Calu3 (cell line): ENCODE results near the gene PCK1. TPM values are rescaled to one million over a fixed set of nuclear protein-coding genes. Genes with fewer than 3 reads are reported as not detected.

Experiments used
- BruUV-seq: library from RNA; stranded (reverse); fragments of 400-500 nt; replicated peaks from 2 replicates; lab custom pipeline; 2021; lab: Mats Ljungman, UMichigan
- CTCF ChIA-PET: fragments of 300-600 bp; sonication (Branson Sonifier 250); formaldehyde crosslinking; loops from one replicate; lab custom pipeline; 2022; ENCODE audit warnings: antibody characterized with exemption; lab: Charles Lee
- DNase-seq: peaks from one replicate; pipeline ENCODE4 v3.0.0; 2022
- H3K27ac Mint-ChIP-seq: one replicate; pipeline ENCODE4 v1.8.0; 2022; ENCODE audit warnings: mixed read lengths; ENCODE audit not compliant: unreplicated experiment
- H3K27me3 Mint-ChIP-seq: one replicate; pipeline ENCODE4 v1.8.0; 2022; ENCODE audit warnings: mixed read lengths; ENCODE audit not compliant: unreplicated experiment
- H3K36me3 Mint-ChIP-seq: one replicate; pipeline ENCODE4 v1.8.0; 2022; ENCODE audit warnings: mild to moderate bottlenecking, moderate library complexity, mixed read lengths; ENCODE audit not compliant: insufficient read depth, unreplicated experiment
- H3K4me1 Mint-ChIP-seq: one replicate; pipeline ENCODE4 v1.8.0; 2022; ENCODE audit warnings: mild to moderate bottlenecking, low read depth, mixed read lengths; ENCODE audit not compliant: unreplicated experiment
- H3K4me3 Mint-ChIP-seq: one replicate; pipeline ENCODE4 v1.8.0; 2022; ENCODE audit warnings: mild to moderate bottlenecking, low read depth, moderate library complexity, mixed read lengths; ENCODE audit not compliant: unreplicated experiment
- H3K9me3 Mint-ChIP-seq: one replicate; pipeline ENCODE4 v1.8.0; 2022; ENCODE audit warnings: low read depth, mixed read lengths; ENCODE audit not compliant: unreplicated experiment
- CTCF ChIP-seq: fragments of 200-600 bp; IDR thresholded peaks from one replicate; pipeline ENCODE4 v1.8.0; 2022; ENCODE audit warnings: antibody characterized with exemption; ENCODE audit not compliant: unreplicated experiment
- intact Hi-C: fragments of 100-400 bp; cut with micrococcal nuclease; formaldehyde crosslinking; loops from one replicate; pipeline ENCODE4 v1.10.0; 2022; ENCODE audit not compliant: unreplicated experiment
- total RNA-seq: library from RNA; stranded (reverse); gene quantifications from 2 replicates; pipeline ENCODE4 v1.2.3, GENCODE V29; 2022

PCK1 gene
- total RNA-seq, 1 experiment from 2014 or later, result 0.19 TPM

GRCh38 chr20:57585466-57586213, 24.7 kb downstream of the PCK1 start:
- Mint-ChIP-seq H3K27me3 (peaks cover 80% of the 10 kb centered on the region), H3K9me3 (no peaks in the 10 kb centered on the region), H3K4me1 (peaks cover 18% of the 10 kb centered on the region), H3K4me3 (no peak overlapping the region), H3K27ac (no peak overlapping the region), H3K36me3 (peaks cover 5% of the 10 kb centered on the region)
- BruUV-seq, result no TSS peak
- TF ChIP-seq CTCF, result no peak
- DNase-seq, result no peak
- intact Hi-C loops, result no loop called here
- CTCF ChIA-PET, result interaction anchor here (0.8 to 1.4 kb wide), 2 partner anchors 10 to 14 kb away, joined by 3 read pairs; no protein-coding TSS in a partner anchor

- no peak overlapping the region for H3K4me3 Mint-ChIP-seq
- CTCF ChIA-PET, result interaction anchor here (1.4 kb wide), 1 partner anchor 11 kb away, joined by 3 read pairs; no protein-coding TSS in a partner anchor
- H3K4me1 Mint-ChIP-seq, result peaks cover 18% of the 10 kb centered on the region
- H3K9me3 Mint-ChIP-seq, result no peaks in the 10 kb centered on the region
- peaks cover 5% of the 10 kb centered on the region for H3K36me3 Mint-ChIP-seq
- intact Hi-C loops, result no loop called here
- no peak overlapping the region for H3K27ac Mint-ChIP-seq
- no peak for DNase-seq
- TF ChIP-seq CTCF, result no peak
- peaks cover 80% of the 10 kb centered on the region for H3K27me3 Mint-ChIP-seq
- BruUV-seq, result no TSS peak
Observed at GRCh38 chr20:57586370-57586793, 25.5 kb downstream of the PCK1 start.

- DNase-seq, result no peak
- intact Hi-C loops, result no loop called here
- Mint-ChIP-seq H3K36me3 (peaks cover 5% of the 10 kb centered on the region), H3K4me1 (peaks cover 18% of the 10 kb centered on the region), H3K4me3 (no peak overlapping the region), H3K27ac (no peak overlapping the region), H3K27me3 (peaks cover 80% of the 10 kb centered on the region), H3K9me3 (no peaks in the 10 kb centered on the region)
- no TSS peak for BruUV-seq
- CTCF ChIA-PET, result interaction anchor here (1.4 kb wide), 1 partner anchor 12 kb away, joined by 3 read pairs; no protein-coding TSS in a partner anchor
- TF ChIP-seq CTCF, result no peak
Observed at GRCh38 chr20:57586943-57587277, 26.0 kb downstream of the PCK1 start.

GRCh38 chr20:57587278-57587988, 26.5 kb downstream of the PCK1 start:
- CTCF ChIA-PET, result interaction anchor here (0.8 to 1.4 kb wide), 2 partner anchors 12 to 631 kb away, joined by 3 read pairs; no protein-coding TSS in a partner anchor
- no peak for DNase-seq
- no TSS peak for BruUV-seq
- Mint-ChIP-seq H3K36me3 (peaks cover 3% of the 10 kb centered on the region), H3K9me3 (no peaks in the 10 kb centered on the region), H3K4me1 (peaks cover 13% of the 10 kb centered on the region), H3K27ac (no peak overlapping the region), H3K27me3 (peaks cover 80% of the 10 kb centered on the region), H3K4me3 (no peak overlapping the region)
- intact Hi-C loops, result no loop called here
- no peak for TF ChIP-seq CTCF
